WTC11 (cell line): Measurements from ENCODE around the gene MBOAT2. TPM values are rescaled to one million over a fixed set of nuclear protein-coding genes. Genes with fewer than 3 reads are reported as not detected.

Experiments
- ATAC-seq: fragments of 200-7000 bp; cut with Tn5 transposase; 2 replicates; pipeline ENCODE4 v1.10.0; 2021; ENCODE audit warnings: mild to moderate bottlenecking, moderate library complexity
- CTCF ChIA-PET: fragments of 300-600 bp; sonication (Branson Sonifier 250); formaldehyde crosslinking; loops from one replicate; lab custom pipeline; 2021; ENCODE audit warnings: antibody characterized with exemption; lab: Charles Lee
- POLR2A ChIA-PET: fragments of 350-600 bp; sonication (Branson Sonifier 250); formaldehyde crosslinking; loops from one replicate; lab custom pipeline; 2021; ENCODE audit warnings: antibody characterized with exemption; lab: Charles Lee
- DNase-seq: peaks from one replicate; pipeline ENCODE4 v3.0.0; 2021; ENCODE audit warnings: low spot score
- H3K27ac Mint-ChIP-seq: 2 replicates; pipeline ENCODE4 v1.8.0; 2021; ENCODE audit warnings: mixed read lengths
- H3K27me3 Mint-ChIP-seq: 2 replicates; pipeline ENCODE4 v1.8.0; 2021; ENCODE audit warnings: low read depth, mild to moderate bottlenecking, moderate library complexity, mixed read lengths
- H3K36me3 Mint-ChIP-seq: 2 replicates; pipeline ENCODE4 v1.8.0; 2021; ENCODE audit warnings: mixed read lengths
- H3K4me1 Mint-ChIP-seq: 2 replicates; pipeline ENCODE4 v1.8.0; 2022; ENCODE audit warnings: mixed read lengths
- H3K4me3 Mint-ChIP-seq: 2 replicates; pipeline ENCODE4 v1.8.0; 2021; ENCODE audit warnings: mild to moderate bottlenecking, moderate library complexity, mixed read lengths
- H3K9me3 Mint-ChIP-seq: 2 replicates; pipeline ENCODE4 v1.8.0; 2021; ENCODE audit warnings: mixed read lengths
- ELF4 ChIP-seq: sonication (generic); formaldehyde crosslinking; IDR thresholded peaks from 2 replicates; pipeline ENCODE4 v1.8.1; 2022; ENCODE audit warnings: low read depth, mild to moderate bottlenecking, moderate library complexity, missing genetic modification reagents
- EMX1 ChIP-seq: fragments of 250-450 bp; sonication (Bioruptor Pico); IDR thresholded peaks from 2 replicates; pipeline ENCODE4 v1.8.0; 2021; ENCODE audit warnings: mild to moderate bottlenecking
- SOX15 ChIP-seq: fragments of 250-450 bp; sonication (Bioruptor Pico); IDR thresholded peaks from 2 replicates; pipeline ENCODE4 v1.9.0; 2021; ENCODE audit warnings: mild to moderate bottlenecking
- ZNF232 ChIP-seq: sonication (generic); formaldehyde crosslinking; IDR thresholded peaks from 2 replicates; pipeline ENCODE4 v1.8.0; 2022; ENCODE audit warnings: mild to moderate bottlenecking, missing genetic modification reagents
- ZNF317 ChIP-seq: sonication (generic); formaldehyde crosslinking; IDR thresholded peaks from 2 replicates; pipeline ENCODE4 v1.8.1; 2023; ENCODE audit warnings: low read depth, mild to moderate bottlenecking, moderate library complexity, missing genetic modification reagents, borderline replicate concordance
- total RNA-seq: library from RNA; stranded (reverse); gene quantifications from 3 replicates; pipeline ENCODE4 v1.2.3, GENCODE V29; 2021
- TF ChIP-seq, protein P1 (sequence below): sonication (generic); formaldehyde crosslinking; IDR thresholded peaks from 2 replicates; pipeline ENCODE4 v1.8.0; 2023; ENCODE audit warnings: mild to moderate bottlenecking, missing genetic modification reagents
- TF ChIP-seq, protein P2 (sequence below): sonication (generic); formaldehyde crosslinking; IDR thresholded peaks from 2 replicates; pipeline ENCODE4 v1.8.1; 2023; ENCODE audit warnings: mild to moderate bottlenecking, missing genetic modification reagents, moderate library complexity
- TF ChIP-seq, protein P3 (sequence below): sonication (generic); formaldehyde crosslinking; IDR thresholded peaks from 2 replicates; pipeline ENCODE4 v1.8.0; 2022; ENCODE audit warnings: mild to moderate bottlenecking, missing genetic modification reagents
- TF ChIP-seq, protein P4 (sequence below): sonication (generic); formaldehyde crosslinking; IDR thresholded peaks from 2 replicates; pipeline ENCODE4 v1.8.1; 2023; ENCODE audit warnings: mild to moderate bottlenecking, missing genetic modification reagents
- TF ChIP-seq, protein P5 (sequence below): fragments of 250-450 bp; sonication (Bioruptor Pico); conservative IDR thresholded peaks from 2 replicates; pipeline ENCODE4 v1.9.0; 2021; ENCODE audit warnings: mild to moderate bottlenecking
- TF ChIP-seq, protein P6 (sequence below): sonication (generic); formaldehyde crosslinking; IDR thresholded peaks from 2 replicates; pipeline ENCODE4 v1.8.0; 2022; ENCODE audit warnings: mild to moderate bottlenecking, missing genetic modification reagents
- TF ChIP-seq, protein P7 (sequence below): sonication (generic); formaldehyde crosslinking; IDR thresholded peaks from 2 replicates; pipeline ENCODE4 v1.8.0; 2023; ENCODE audit warnings: missing genetic modification reagents, mild to moderate bottlenecking, borderline replicate concordance
- TF ChIP-seq, protein P8 (sequence below): sonication (generic); formaldehyde crosslinking; IDR thresholded peaks from 2 replicates; pipeline ENCODE4 v1.8.0; 2022; ENCODE audit warnings: mild to moderate bottlenecking, missing genetic modification reagents
- TF ChIP-seq, protein P9 (sequence below): sonication (generic); formaldehyde crosslinking; IDR thresholded peaks from 2 replicates; pipeline ENCODE4 v1.8.1; 2023; ENCODE audit warnings: mild to moderate bottlenecking, missing genetic modification reagents, moderate library complexity

Gene MBOAT2
- total RNA-seq, 1 experiment from 2014 or later, result 24.7 TPM

DNA sequence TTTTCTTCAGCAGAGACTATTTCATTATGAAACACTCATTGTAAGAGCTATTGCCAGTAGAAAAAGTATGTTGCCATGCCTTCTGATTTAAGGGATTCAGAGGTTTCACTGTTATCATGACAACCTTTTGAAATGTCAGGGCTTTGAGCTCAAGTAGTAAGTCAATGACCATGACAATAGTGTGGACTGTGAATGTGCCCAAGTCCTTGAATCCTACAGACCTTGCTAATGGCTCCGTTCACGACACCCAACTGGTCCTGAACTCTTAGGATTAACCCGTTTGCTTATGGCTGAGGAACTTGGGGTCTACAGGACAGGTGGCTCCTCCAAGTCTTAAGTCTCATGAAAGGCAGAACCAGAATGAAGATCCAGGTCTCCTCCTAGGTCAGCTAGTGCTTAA lies 148.5 kb downstream of the MBOAT2 start (continued):
- TF ChIP-seq, protein P1, sequence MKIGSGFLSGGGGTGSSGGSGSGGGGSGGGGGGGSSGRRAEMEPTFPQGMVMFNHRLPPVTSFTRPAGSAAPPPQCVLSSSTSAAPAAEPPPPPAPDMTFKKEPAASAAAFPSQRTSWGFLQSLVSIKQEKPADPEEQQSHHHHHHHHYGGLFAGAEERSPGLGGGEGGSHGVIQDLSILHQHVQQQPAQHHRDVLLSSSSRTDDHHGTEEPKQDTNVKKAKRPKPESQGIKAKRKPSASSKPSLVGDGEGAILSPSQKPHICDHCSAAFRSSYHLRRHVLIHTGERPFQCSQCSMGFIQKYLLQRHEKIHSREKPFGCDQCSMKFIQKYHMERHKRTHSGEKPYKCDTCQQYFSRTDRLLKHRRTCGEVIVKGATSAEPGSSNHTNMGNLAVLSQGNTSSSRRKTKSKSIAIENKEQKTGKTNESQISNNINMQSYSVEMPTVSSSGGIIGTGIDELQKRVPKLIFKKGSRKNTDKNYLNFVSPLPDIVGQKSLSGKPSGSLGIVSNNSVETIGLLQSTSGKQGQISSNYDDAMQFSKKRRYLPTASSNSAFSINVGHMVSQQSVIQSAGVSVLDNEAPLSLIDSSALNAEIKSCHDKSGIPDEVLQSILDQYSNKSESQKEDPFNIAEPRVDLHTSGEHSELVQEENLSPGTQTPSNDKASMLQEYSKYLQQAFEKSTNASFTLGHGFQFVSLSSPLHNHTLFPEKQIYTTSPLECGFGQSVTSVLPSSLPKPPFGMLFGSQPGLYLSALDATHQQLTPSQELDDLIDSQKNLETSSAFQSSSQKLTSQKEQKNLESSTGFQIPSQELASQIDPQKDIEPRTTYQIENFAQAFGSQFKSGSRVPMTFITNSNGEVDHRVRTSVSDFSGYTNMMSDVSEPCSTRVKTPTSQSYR (CRISPR knock-in tag), result no peak
- TF ChIP-seq, protein P2, sequence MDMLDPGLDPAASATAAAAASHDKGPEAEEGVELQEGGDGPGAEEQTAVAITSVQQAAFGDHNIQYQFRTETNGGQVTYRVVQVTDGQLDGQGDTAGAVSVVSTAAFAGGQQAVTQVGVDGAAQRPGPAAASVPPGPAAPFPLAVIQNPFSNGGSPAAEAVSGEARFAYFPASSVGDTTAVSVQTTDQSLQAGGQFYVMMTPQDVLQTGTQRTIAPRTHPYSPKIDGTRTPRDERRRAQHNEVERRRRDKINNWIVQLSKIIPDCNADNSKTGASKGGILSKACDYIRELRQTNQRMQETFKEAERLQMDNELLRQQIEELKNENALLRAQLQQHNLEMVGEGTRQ (CRISPR knock-in tag), result no peak
- TF ChIP-seq ZNF232 (CRISPR knock-in tag), result no peak
- no peak for TF ChIP-seq ZNF317 (CRISPR knock-in tag)

DNA sequence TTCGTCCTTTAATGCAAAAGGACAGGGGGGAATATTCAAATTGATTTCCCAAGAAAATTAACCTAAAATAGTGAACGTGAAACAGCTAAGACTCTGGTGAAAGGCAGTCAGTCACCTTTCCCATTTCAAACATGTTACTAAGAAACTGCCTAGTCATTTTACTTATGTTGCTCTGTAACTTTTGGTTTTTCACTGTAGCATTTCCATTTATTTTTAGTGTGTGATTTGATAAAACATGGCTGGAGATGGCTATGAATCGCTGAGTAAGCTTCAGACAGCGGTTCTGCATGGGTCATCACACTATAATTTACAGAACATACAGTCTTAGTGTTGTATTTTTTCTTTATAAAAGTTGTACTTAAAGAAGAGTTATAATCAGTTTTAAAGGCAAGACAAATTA lies 150.1 kb downstream of the MBOAT2 start:
- no peak for ATAC-seq
- Mint-ChIP-seq H3K36me3 (no peaks in the 10 kb centered on the region), H3K4me3 (no peak overlapping the region), H3K9me3 (no peaks in the 10 kb centered on the region), H3K27ac (no peak overlapping the region), H3K4me1 (peaks cover 14% of the 10 kb centered on the region), H3K27me3 (no peaks in the 10 kb centered on the region)
- ChIA-PET CTCF (no interaction called here), POLR2A (no interaction called here)
- DNase-seq, result no peak
- TF ChIP-seq, protein P3, sequence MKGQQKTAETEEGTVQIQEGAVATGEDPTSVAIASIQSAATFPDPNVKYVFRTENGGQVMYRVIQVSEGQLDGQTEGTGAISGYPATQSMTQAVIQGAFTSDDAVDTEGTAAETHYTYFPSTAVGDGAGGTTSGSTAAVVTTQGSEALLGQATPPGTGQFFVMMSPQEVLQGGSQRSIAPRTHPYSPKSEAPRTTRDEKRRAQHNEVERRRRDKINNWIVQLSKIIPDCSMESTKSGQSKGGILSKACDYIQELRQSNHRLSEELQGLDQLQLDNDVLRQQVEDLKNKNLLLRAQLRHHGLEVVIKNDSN, result no peak
- TF ChIP-seq, protein P4, sequence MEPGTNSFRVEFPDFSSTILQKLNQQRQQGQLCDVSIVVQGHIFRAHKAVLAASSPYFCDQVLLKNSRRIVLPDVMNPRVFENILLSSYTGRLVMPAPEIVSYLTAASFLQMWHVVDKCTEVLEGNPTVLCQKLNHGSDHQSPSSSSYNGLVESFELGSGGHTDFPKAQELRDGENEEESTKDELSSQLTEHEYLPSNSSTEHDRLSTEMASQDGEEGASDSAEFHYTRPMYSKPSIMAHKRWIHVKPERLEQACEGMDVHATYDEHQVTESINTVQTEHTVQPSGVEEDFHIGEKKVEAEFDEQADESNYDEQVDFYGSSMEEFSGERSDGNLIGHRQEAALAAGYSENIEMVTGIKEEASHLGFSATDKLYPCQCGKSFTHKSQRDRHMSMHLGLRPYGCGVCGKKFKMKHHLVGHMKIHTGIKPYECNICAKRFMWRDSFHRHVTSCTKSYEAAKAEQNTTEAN, result no peak
- TF ChIP-seq, protein P5, sequence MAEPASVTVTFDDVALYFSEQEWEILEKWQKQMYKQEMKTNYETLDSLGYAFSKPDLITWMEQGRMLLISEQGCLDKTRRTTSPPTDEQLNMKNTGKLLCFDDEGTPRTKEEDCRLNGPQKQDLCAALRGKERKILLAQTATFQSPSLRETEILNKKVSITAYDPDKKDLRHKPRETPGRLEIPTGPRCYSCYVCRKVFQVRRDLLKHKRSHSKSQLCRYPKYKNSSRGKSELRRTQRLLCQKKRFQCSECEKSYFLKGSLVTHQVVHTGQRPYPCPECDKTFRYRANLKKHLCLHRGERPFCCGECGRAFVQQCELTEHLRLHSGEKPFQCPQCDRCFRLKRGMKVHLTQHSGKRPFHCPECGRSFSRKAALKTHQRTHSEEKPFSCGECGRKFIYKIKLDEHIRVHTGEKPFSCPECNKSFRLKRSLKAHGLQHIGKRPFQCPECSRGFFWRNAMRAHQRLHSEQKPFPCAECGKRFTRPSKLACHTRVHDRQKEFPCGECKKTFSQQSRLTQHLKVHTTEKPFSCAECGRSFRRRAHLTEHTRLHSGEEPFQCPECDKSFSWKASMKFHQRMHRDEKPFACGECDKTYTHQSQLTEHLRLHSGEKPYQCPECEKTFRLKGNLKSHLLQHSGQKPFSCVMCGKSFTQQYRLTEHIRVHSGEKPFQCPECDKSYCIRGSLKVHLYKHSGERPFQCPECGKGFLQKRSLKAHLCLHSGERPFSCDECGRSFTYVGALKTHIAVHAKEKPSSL, result no peak
- TF ChIP-seq ELF4 (CRISPR knock-in tag) (no peak), EMX1 (no peak), SOX15 (no peak)
- TF ChIP-seq, protein P6, sequence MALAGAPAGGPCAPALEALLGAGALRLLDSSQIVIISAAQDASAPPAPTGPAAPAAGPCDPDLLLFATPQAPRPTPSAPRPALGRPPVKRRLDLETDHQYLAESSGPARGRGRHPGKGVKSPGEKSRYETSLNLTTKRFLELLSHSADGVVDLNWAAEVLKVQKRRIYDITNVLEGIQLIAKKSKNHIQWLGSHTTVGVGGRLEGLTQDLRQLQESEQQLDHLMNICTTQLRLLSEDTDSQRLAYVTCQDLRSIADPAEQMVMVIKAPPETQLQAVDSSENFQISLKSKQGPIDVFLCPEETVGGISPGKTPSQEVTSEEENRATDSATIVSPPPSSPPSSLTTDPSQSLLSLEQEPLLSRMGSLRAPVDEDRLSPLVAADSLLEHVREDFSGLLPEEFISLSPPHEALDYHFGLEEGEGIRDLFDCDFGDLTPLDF (CRISPR knock-in tag), result no peak
- TF ChIP-seq, protein P7, sequence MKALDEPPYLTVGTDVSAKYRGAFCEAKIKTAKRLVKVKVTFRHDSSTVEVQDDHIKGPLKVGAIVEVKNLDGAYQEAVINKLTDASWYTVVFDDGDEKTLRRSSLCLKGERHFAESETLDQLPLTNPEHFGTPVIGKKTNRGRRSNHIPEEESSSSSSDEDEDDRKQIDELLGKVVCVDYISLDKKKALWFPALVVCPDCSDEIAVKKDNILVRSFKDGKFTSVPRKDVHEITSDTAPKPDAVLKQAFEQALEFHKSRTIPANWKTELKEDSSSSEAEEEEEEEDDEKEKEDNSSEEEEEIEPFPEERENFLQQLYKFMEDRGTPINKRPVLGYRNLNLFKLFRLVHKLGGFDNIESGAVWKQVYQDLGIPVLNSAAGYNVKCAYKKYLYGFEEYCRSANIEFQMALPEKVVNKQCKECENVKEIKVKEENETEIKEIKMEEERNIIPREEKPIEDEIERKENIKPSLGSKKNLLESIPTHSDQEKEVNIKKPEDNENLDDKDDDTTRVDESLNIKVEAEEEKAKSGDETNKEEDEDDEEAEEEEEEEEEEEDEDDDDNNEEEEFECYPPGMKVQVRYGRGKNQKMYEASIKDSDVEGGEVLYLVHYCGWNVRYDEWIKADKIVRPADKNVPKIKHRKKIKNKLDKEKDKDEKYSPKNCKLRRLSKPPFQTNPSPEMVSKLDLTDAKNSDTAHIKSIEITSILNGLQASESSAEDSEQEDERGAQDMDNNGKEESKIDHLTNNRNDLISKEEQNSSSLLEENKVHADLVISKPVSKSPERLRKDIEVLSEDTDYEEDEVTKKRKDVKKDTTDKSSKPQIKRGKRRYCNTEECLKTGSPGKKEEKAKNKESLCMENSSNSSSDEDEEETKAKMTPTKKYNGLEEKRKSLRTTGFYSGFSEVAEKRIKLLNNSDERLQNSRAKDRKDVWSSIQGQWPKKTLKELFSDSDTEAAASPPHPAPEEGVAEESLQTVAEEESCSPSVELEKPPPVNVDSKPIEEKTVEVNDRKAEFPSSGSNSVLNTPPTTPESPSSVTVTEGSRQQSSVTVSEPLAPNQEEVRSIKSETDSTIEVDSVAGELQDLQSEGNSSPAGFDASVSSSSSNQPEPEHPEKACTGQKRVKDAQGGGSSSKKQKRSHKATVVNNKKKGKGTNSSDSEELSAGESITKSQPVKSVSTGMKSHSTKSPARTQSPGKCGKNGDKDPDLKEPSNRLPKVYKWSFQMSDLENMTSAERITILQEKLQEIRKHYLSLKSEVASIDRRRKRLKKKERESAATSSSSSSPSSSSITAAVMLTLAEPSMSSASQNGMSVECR, result no peak
- TF ChIP-seq, protein P1 (CRISPR knock-in tag), result no peak
- TF ChIP-seq, protein P8, sequence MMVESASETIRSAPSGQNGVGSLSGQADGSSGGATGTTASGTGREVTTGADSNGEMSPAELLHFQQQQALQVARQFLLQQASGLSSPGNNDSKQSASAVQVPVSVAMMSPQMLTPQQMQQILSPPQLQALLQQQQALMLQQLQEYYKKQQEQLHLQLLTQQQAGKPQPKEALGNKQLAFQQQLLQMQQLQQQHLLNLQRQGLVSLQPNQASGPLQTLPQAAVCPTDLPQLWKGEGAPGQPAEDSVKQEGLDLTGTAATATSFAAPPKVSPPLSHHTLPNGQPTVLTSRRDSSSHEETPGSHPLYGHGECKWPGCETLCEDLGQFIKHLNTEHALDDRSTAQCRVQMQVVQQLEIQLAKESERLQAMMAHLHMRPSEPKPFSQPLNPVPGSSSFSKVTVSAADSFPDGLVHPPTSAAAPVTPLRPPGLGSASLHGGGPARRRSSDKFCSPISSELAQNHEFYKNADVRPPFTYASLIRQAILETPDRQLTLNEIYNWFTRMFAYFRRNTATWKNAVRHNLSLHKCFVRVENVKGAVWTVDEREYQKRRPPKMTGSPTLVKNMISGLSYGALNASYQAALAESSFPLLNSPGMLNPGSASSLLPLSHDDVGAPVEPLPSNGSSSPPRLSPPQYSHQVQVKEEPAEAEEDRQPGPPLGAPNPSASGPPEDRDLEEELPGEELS (CRISPR knock-in tag), result no peak
- TF ChIP-seq, protein P9, sequence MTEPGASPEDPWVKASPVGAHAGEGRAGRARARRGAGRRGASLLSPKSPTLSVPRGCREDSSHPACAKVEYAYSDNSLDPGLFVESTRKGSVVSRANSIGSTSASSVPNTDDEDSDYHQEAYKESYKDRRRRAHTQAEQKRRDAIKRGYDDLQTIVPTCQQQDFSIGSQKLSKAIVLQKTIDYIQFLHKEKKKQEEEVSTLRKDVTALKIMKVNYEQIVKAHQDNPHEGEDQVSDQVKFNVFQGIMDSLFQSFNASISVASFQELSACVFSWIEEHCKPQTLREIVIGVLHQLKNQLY (CRISPR knock-in tag), result no peak
